ENCODE results near the gene HSPA1A. TPM values are rescaled to one million over a fixed set of nuclear protein-coding genes. Genes with fewer than 3 reads are reported as not detected.

Gene HSPA1A
- total RNA-seq, 4 donors from 2014 or later, result 100 to 210 (median 165) TPM

DNA sequence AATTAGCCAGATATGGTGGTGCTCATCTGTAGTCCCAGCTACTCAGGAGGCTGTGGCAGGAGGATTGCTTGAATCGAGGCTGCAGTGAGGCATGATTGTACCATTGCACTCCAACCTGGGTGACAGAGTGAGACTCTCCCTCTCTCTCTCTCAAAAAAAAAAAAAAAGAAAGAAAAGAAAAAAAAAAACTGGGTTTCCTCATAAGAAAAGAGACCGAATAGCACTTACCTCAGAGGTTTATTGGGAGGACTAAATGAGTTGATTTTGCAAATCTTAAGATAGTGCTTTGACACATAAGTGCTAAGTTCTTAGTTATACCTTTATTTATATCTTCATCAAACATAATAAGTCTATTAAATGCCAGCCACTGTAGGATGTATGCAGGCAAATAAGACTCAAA is 44.5 kb upstream of the HSPA1A start:
- TF ChIP-seq, protein P1, sequence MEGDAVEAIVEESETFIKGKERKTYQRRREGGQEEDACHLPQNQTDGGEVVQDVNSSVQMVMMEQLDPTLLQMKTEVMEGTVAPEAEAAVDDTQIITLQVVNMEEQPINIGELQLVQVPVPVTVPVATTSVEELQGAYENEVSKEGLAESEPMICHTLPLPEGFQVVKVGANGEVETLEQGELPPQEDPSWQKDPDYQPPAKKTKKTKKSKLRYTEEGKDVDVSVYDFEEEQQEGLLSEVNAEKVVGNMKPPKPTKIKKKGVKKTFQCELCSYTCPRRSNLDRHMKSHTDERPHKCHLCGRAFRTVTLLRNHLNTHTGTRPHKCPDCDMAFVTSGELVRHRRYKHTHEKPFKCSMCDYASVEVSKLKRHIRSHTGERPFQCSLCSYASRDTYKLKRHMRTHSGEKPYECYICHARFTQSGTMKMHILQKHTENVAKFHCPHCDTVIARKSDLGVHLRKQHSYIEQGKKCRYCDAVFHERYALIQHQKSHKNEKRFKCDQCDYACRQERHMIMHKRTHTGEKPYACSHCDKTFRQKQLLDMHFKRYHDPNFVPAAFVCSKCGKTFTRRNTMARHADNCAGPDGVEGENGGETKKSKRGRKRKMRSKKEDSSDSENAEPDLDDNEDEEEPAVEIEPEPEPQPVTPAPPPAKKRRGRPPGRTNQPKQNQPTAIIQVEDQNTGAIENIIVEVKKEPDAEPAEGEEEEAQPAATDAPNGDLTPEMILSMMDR (IDR thresholded peaks at IDR 0.05; ENCODE audit: low read depth), result no peak

DNA sequence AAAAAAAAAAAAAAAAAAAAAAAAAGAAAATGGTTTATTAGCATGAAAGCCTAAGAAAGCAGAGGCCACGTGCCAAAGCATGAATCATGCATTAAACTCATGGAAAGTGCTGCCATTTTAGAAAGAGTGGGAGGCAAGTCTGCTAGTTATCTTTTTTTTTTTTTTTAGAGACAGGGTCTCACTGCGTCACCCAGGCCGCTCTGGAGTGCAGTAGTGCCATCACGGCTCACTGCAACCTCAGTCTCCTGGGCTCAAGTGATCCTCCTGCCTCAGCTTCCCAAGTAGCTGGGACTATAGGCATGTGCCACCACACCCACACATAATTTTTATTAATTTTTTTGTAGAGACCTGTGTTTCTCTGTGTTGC is 43.4 kb upstream of the HSPA1A start:
- TF ChIP-seq, protein P1 (IDR thresholded peaks at IDR 0.05; ENCODE audit: low read depth), result no peak

DNA sequence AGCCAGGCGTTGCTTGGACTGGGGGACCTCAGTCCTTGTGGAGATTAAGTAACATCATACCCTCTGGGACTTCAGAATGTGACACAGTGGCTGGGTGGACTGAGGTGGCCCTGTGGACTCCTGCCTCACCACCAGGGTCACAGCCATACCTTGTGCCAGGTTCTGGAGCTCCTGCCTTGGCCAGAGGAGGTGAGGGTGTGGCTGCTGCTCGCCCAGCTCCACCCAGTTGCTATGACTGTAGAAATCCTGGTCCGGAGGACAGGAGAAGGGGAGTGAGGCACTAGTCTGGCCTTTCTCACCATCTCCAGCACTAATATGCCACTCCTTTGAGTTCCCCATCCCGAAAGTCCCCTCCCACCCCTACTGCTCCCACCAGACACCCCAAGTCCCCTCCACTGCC is 40.2 kb upstream of the HSPA1A start:
- TF ChIP-seq, protein P1 (IDR thresholded peaks at IDR 0.05; ENCODE audit: low read depth), result no peak

DNA sequence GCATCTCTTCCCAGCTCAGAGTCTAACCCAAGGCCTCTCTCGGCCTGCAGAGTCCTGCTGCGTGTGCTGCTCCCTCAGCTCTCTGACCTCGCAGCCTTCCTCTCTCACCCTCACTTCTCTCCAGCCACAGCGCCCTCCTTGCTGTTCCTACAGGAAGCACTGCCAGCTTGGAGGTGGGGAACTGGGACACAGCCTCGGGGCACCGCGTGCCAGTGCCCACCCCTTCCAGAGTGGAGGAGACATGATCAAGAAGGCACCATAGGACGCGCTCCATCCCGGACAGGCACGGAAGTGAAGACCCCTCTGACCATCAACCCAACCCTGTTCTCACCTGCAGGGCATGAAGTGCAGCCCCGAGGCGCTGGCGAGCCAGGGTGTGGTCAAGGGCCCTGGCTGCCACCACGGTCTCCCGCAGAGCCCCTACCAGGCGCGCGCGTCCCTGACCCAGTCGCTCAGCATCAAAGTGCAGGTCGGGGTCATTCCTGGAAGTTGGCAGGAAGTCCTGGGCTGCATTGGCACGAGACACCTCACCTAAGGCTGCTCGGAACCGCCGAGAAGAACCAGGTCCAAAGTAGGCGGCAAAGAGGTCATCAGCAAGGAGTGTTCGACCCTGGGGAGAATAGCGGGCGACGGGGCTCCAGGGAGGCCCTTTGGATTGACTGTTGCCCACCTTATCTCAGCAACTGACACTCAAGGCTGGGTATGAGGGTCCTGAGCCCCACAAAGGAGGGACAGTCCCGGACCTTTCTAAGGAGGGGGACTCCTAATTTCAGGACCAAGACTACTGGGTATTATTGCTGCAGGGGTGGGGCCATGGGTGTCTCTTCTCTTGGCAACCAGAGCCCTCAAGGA is 39.5 kb upstream of the HSPA1A start:
- TF ChIP-seq, protein P1 (IDR thresholded peaks at IDR 0.05; ENCODE audit: low read depth), result no peak

DNA sequence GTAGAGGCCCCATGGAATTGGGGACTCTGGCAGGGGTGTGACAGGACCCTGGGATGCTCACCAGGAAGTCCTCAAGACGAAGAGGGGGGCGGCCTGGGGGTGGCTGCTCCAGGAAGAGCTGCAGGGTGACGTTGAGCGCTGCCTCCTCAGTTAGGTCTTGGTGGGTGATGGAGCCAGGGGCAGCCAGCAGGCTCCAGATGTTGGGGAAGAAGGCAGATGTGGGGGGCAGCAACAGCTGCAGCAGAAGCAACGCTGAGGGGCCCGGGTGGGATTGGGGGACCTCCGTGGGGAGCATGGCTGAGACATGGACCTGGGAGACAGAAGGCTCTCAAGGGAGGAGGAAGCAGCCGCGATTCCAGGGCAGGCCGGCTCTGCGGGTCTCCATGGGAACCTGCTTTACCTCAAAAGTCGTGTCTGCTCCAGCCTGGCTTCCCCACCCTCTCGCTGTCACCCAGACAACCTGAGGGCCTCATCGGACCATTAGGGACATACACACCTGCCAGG is 38.8 kb upstream of the HSPA1A start:
- TF ChIP-seq, protein P1 (IDR thresholded peaks at IDR 0.05; ENCODE audit: low read depth), result no peak

DNA sequence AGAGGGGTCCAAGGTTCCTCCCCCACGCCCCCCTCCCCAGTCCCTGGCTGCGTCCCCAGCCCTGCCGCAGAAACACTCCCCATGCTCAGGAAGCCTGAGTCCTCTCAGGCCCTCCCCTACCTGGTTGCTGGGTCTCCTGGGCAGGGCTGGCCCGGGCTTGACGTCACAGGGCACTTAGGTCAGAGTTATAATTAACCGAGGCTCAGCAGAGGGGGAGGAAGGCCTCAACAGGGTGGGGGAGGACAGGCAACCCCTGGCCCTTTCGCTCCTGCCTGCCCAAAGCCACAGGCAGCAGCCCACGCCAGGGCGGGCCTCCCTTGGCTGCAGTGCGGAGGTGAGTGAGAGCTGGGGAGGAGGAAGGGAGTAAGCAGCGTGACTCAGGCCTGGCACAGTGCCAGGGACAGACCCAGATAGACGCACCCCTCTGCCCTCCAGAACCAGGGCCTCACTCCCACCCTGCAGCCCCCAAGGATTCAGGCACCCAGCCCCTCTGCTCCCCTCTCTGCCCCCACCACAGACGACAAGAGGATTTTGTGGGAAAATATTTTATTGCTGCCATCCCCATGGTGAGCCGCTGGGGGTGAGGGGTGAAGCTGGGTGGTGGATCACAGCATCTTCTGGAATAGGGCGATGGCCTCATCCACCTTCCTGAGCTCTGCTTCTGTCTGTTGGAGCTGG is 38.2 kb upstream of the HSPA1A start, which contains the start of gene VWA7:
Gene VWA7 (minus strand): TSS at position 340 of the 678 bp plus-strand sequence. CDS start 549 bp downstream, outside the sequence.
- TF ChIP-seq, protein P1 (IDR thresholded peaks at IDR 0.05; ENCODE audit: low read depth), result no peak

DNA sequence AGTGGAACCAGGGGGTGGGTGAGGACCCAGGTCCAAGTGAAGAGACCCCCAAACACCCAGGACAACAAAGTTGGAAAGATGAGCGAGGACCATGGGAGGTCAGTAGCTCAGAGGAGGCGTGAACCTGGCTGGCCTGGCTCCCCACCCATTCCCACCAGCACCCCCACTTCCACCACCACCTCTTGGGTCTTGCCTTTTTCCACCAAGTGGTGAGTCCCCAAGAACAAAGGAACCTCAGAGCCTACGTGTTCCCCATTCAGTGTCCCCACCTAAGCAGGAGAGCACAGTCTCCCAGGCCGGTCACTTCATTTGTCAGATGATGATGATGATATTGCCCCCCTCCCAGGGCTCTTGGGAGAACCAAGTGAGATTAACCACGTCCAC is 37.7 kb upstream of the HSPA1A start:
- TF ChIP-seq, protein P1 (IDR thresholded peaks at IDR 0.05; ENCODE audit: low read depth), result no peak

All from subcutaneous adipose tissue (tissue), 4 donors.